GM21390 (cell line): ENCODE results near the gene PDZD7.
A peak's percentile ranks its signal among the peaks of the same experiment; 100 is the strongest.

Experiments
- ATAC-seq: cut with Tn5 transposase; IDR thresholded peaks from one replicate; pipeline ENCODE4 v1.9.1; 2021; ENCODE audit not compliant: unreplicated experiment

PDZD7 gene

GRCh38 chr10:101031128-101031795 is at the start of gene PDZD7, which contains the start of gene SFXN3:
PDZD7 (minus strand) TSS chr10:101031129; CDS start chr10:101030219, 910 bp downstream.
SFXN3 (plus strand) TSS chr10:101031234; CDS start chr10:101034695, 3,461 bp downstream.
- ATAC-seq: peak; percentile 94

GRCh38 chr10:101079874-101080273 is 48.9 kb upstream of the PDZD7 start:
- ATAC-seq: no peak

GRCh38 chr10:101076630-101077029 is 45.7 kb upstream of the PDZD7 start:
- no peak for ATAC-seq

GRCh38 chr10:101075775-101076174 is 44.8 kb upstream of the PDZD7 start:
- ATAC-seq: no peak

GRCh38 chr10:101073631-101074030 is 42.7 kb upstream of the PDZD7 start:
- no peak for ATAC-seq

- ATAC-seq: no peak
Observed at GRCh38 chr10:101072923-101073322, 42.0 kb upstream of the PDZD7 start.

GRCh38 chr10:101071885-101072433 is 41.0 kb upstream of the PDZD7 start:
- no peak for ATAC-seq

- no peak for ATAC-seq
Observed at GRCh38 chr10:101071267-101071884, 40.4 kb upstream of the PDZD7 start.

GRCh38 chr10:101070098-101070497 is 39.2 kb upstream of the PDZD7 start:
- no peak for ATAC-seq

GRCh38 chr10:101069441-101069840 is 38.5 kb upstream of the PDZD7 start:
- ATAC-seq: no peak

- no peak for ATAC-seq
Observed at GRCh38 chr10:101067356-101068083, 36.6 kb upstream of the PDZD7 start.

- ATAC-seq: no peak
Observed at GRCh38 chr10:101066896-101067355, 36.0 kb upstream of the PDZD7 start.

- ATAC-seq: no peak
Observed at GRCh38 chr10:101066146-101066895, 35.4 kb upstream of the PDZD7 start.

- no peak for ATAC-seq
Observed at GRCh38 chr10:101065481-101066145, 34.7 kb upstream of the PDZD7 start.

GRCh38 chr10:101064415-101065030 is 33.6 kb upstream of the PDZD7 start:
- ATAC-seq: no peak

GRCh38 chr10:101063548-101064414 is 32.9 kb upstream of the PDZD7 start:
- no peak for ATAC-seq

GRCh38 chr10:101063050-101063525 is 32.2 kb upstream of the PDZD7 start:
- no peak for ATAC-seq

GRCh38 chr10:101062232-101063049 is 31.5 kb upstream of the PDZD7 start:
- no peak for ATAC-seq
